ENCODE measurements around the gene KRTAP10-11.

- TF ChIP-seq CTCF (IDR thresholded peaks at IDR 0.05) (no peak), POLR2AphosphoS5 (IDR thresholded peaks at IDR 0.05) (no peak), POLR2A (IDR thresholded peaks at IDR 0.05) (no peak)
Observed at GRCh38 chr21:44682580-44683151, 36.5 kb downstream of the KRTAP10-11 start.

Data from breast epithelium (tissue), 3 donors.